ENCODE measurements around the gene PLEKHG2. TPM values are rescaled to one million over a fixed set of nuclear protein-coding genes. Genes with fewer than 3 reads are reported as not detected.

The PLEKHG2 gene
- total and polyA plus RNA-seq, 3 donors from 2014 or later, result 22.6 to 32.8 (median 29.2) TPM

DNA sequence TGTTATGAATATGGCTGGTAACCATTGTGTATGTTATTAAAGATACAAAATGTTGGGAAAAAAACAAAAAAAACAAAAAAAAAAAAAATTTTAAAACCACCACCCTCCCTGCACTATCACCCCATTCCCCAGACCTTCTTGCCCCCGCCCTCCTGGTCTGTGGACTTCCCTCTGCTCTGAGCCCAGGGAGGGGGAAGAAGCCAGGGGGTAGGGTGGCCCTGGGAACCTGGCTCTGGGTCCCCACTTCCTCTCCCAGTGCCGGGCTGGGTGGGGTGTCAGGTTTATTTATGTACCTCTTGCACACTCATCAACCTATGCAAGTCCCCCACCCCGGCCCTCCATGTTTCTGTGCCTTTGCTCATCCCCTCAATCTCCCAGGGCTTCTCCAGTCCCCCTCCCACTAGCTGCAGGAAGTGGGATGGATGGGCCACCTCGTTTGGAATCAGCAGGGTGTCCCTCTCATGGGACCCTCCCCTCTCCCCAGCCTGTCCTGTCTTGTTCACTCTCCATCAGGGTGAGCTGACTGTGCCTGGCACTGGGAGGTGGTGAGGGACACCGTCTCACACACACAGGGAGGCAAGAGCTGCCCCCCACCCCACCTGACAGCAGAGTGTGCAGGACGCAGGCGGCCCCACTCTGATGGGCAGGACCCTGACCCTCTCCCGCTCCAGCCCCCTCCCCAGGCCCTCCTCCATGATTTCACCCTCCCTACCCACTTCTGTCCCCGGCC is 27.5 kb upstream of the PLEKHG2 start:
- Histone ChIP-seq H3K36me3 (ENCODE audit: low read depth, missing control alignments) (peaks cover 4% of the 10 kb centered on the region), H3K4me3 (no peak overlapping the region), H3K27me3 (no peaks in the 10 kb centered on the region), H3K9me3 (no peaks in the 10 kb centered on the region), H3K4me1 (peaks cover 4% of the 10 kb centered on the region), H3K27ac (no peak overlapping the region)
- TF ChIP-seq POLR2A (IDR thresholded peaks at IDR 0.05), result no peak
- TF ChIP-seq, protein P1, sequence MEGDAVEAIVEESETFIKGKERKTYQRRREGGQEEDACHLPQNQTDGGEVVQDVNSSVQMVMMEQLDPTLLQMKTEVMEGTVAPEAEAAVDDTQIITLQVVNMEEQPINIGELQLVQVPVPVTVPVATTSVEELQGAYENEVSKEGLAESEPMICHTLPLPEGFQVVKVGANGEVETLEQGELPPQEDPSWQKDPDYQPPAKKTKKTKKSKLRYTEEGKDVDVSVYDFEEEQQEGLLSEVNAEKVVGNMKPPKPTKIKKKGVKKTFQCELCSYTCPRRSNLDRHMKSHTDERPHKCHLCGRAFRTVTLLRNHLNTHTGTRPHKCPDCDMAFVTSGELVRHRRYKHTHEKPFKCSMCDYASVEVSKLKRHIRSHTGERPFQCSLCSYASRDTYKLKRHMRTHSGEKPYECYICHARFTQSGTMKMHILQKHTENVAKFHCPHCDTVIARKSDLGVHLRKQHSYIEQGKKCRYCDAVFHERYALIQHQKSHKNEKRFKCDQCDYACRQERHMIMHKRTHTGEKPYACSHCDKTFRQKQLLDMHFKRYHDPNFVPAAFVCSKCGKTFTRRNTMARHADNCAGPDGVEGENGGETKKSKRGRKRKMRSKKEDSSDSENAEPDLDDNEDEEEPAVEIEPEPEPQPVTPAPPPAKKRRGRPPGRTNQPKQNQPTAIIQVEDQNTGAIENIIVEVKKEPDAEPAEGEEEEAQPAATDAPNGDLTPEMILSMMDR (IDR thresholded peaks at IDR 0.05), result no peak
- DNase-seq, result no peak
- intact Hi-C loops (cut with DNase I; ENCODE audit: low total_unique reads), result no loop called here
- 72 to 73% methylated on average over 8 to 9 of the region's 9 CpGs for WGBS, 2 donors

DNA sequence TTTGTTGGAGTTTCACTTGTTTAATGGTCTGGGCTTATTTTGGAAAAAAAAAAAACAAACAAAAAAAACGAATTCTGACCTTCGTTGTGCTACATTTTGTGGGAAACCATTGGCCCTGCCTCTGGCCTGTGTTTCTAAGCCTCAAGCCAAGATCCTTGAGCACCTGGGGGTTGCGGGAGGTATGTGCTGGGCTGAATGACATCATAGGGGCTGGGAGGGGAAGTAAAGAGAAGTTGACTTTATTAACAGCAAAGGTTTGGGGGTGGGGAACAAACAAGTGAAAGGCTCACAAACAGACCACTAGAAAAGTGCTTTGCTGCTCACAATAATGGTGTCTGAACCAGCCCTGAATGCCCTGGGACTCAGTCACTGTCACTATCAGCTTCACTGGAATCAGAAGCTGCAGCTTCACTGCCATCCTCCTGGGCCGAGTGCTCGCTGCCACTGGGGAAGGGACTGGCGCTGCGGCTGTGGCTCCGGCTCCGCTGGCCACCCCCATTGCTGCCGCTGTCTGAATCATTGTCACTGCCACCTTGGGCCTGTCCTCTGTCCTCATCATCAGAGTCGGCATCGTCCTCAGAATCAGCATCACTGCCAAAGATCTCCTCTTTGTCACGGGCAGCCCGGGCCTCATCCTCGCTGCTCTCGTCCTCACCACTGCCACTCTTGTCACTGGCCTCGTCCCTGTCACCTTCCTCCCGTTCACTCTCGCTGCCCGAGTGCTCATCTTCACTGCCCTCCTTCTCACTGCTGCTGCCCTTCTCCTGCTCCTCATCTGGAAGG is 26.6 kb upstream of the PLEKHG2 start:
- H3K4me3 ChIP-seq, result no peak overlapping the region
- H3K36me3 ChIP-seq (ENCODE audit: low read depth, missing control alignments), result no peaks in the 10 kb centered on the region
- no peaks in the 10 kb centered on the region for H3K27me3 ChIP-seq
- intact Hi-C loops (cut with DNase I; ENCODE audit: low total_unique reads), result no loop called here
- H3K4me1 ChIP-seq, result peaks cover 9% of the 10 kb centered on the region
- no peak for DNase-seq
- no peak for TF ChIP-seq POLR2A (IDR thresholded peaks at IDR 0.05)
- TF ChIP-seq, protein P1 (IDR thresholded peaks at IDR 0.05), result no peak
- 78 to 80% methylated on average over 20 of the region's 20 CpGs for WGBS, 2 donors
- no peak overlapping the region for H3K27ac ChIP-seq
- no peaks in the 10 kb centered on the region for H3K9me3 ChIP-seq

DNA sequence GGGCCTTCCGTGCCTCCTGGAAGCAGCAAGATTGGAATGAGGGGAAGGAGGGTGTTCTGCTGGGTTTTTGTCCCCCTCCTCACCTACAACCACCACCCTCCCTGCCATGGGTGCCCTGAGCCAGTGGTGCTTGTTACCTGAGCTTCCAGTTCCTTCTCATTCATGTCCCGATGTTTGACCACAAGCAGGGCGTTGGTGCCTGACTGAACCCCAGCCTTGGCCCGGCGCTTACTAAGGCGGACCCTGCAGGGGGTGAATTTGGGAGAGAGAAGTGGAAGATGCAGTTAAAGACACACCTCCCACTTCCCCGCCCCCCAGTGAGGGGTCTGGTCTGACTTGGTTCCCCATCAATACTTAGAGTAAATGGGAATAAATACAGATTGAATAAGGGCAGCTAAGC is 25.9 kb upstream of the PLEKHG2 start:
- intact Hi-C loops (cut with DNase I; ENCODE audit: low total_unique reads), result no loop called here
- WGBS, 2 donors, result 83 to 86% methylated on average over 7 of the region's 7 CpGs
- DNase-seq, result no peak
- Histone ChIP-seq H3K4me1 (peaks cover 11% of the 10 kb centered on the region), H3K36me3 (ENCODE audit: low read depth, missing control alignments) (no peaks in the 10 kb centered on the region), H3K4me3 (no peak overlapping the region), H3K27me3 (no peaks in the 10 kb centered on the region), H3K9me3 (no peaks in the 10 kb centered on the region), H3K27ac (no peak overlapping the region)
- TF ChIP-seq POLR2A (IDR thresholded peaks at IDR 0.05), result no peak
- TF ChIP-seq, protein P1 (IDR thresholded peaks at IDR 0.05), result no peak

DNA sequence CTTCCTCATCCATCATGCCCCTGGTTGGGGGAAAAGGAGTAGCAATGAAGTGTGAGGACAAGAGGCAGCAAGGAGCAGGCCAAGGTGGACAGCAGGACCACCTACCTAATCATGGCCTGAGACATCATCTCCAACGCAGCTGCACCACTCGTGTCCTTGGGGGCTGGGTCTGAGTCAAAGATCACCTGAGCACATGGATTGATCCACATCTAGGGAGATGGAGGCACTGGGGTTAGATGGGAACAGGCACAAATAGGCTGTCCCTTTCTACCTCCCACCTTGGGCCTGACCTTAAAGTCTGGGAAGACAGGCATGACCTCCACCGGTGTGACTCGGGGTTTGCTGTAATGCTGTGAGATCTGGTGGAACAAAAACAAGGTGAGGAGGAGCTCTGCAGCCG is 23.8 kb upstream of the PLEKHG2 start:
- WGBS, 2 donors, result 81 to 84% methylated on average over 5 of the region's 5 CpGs
- Histone ChIP-seq H3K4me3 (no peak overlapping the region), H3K36me3 (ENCODE audit: low read depth, missing control alignments) (no peaks in the 10 kb centered on the region), H3K4me1 (peaks cover 21% of the 10 kb centered on the region), H3K27ac (no peak overlapping the region), H3K9me3 (no peaks in the 10 kb centered on the region), H3K27me3 (no peaks in the 10 kb centered on the region)
- TF ChIP-seq, protein P1 (IDR thresholded peaks at IDR 0.05), result no peak
- no peak for TF ChIP-seq POLR2A (IDR thresholded peaks at IDR 0.05)
- intact Hi-C loops (cut with DNase I; ENCODE audit: low total_unique reads), result no loop called here
- DNase-seq, result no peak
